Right renal cortex interstitium (tissue), 3 donors: ENCODE data around the gene IFI27L2. TPM values are rescaled to one million over a fixed set of nuclear protein-coding genes. Genes with fewer than 3 reads are reported as not detected.
"Not testable (repeated sequence)": the region's sequence is repeated elsewhere in the genome, so short reads cannot be mapped to it uniquely, and the experiment has no call there.

Source experiments
- DNase-seq, 3 donors: peaks; one replicate each; pipeline ENCODE4 v3.0.0-alpha.2; 2013; ENCODE audit warnings: low read depth in 3 of 3, low spot score in 2 of 3
- polyA plus RNA-seq, 3 donors: library from polyadenylated mRNA; unstranded; fragments of 120-200 nt; gene quantifications; one replicate each; pipeline ENCODE4 v1.2.1, GENCODE V29; 2013; ENCODE audit not compliant: insufficient read length in 3 of 3

The IFI27L2 gene, protein sequence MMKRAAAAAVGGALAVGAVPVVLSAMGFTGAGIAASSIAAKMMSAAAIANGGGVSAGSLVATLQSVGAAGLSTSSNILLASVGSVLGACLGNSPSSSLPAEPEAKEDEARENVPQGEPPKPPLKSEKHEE
- polyA plus RNA-seq = 10 to 100 TPM; 17.7 to 25.7 (median 24.2) TPM

DNA sequence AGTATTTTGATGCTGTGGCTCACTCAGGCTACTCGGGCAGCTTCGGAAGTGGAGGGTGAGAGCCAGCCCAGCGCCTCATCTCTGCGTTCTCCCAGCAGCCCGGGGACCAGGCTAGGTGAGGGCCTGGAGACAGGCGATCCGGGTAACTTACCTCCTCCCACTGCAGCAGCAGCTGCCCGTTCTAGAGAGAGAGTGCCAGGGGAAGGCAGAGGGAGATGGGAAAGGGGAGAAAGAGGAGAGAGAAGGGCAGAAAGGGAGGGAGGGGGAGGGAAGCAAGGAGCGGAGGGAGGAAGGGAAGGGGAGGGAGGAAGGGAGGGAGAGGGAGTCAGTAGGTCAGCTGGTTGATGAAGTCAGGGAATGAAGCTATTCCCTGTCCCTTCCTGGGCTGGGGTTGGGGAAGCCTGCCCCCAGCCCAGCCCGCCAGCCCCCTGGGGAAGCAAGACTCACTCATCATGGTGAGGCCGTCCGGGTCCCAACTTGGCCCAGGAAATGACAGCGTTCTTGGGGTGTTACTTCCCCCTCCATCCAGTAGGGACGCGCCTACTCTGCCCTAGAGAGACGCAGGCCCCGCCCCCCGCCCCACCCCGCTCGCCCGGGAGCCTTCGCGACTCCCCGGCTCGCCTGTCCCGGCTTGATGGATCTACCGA, at the start of gene IFI27L2:
IFI27L2 (minus strand) TSS at position 494 of the 647 bp plus-strand sequence; CDS start at position 454, 40 bp downstream.
- DNase-seq = peak in 2 of 3 donors; percentile 52 to 56

DNA sequence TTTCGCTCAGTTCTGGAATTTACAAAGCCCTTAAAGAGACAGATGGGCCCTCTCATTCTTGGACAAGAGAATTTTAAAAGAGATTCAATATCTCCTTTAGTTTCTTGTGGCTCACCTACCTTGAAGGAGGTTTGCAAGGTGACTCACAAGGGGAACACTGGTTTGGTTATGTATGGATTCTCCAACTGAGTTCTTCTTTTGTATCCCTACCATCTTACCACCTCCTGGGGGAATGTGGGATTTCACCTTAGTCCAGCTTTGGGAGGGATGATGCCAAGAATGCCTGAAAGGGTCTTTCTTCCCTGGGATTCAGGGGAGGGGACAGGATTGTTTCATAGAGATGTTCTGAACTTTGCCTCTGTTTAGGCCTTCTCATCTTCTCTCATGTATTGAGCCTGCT, 48.4 kb upstream of the IFI27L2 start:
- no peak for DNase-seq

DNA sequence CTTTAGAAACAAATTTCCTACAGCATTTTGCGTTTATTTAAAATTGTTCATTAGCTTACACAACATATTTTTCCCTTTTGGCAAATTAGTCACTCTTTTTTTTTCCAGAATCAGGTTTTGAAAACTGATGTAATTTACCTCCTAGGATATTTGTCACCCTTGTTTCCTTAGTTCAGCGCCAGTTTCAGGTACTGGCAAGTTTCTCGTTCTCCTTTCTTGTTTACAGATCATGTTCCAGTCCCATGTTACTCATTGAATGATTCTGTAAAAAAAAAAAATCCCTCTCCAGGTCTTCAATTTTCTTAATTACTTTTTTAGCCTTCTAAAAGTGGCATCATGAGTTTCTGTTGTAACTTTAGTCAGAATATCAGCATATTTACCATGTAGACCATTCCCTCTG, 47.4 kb upstream of the IFI27L2 start:
- DNase-seq = no peak

DNA sequence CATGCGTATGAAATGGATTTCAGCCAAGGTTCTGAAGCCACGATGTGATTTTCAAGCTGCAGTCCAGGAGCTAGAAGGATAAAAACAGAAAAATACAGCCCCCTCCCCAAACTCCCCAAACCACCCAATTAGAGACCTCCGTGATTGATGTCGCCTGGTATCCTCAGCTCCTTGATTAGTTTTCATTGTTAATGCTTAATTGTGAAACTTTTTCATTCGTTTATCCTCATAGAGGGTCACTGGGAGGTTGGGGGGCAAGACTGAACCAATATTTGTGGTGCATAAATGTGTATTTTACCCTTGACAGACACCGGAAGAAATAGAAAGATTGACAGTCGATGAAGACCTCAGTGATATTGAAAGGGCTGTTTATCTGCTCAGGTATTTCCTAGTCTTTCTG, 46.3 kb upstream of the IFI27L2 start:
- no peak for DNase-seq

DNA sequence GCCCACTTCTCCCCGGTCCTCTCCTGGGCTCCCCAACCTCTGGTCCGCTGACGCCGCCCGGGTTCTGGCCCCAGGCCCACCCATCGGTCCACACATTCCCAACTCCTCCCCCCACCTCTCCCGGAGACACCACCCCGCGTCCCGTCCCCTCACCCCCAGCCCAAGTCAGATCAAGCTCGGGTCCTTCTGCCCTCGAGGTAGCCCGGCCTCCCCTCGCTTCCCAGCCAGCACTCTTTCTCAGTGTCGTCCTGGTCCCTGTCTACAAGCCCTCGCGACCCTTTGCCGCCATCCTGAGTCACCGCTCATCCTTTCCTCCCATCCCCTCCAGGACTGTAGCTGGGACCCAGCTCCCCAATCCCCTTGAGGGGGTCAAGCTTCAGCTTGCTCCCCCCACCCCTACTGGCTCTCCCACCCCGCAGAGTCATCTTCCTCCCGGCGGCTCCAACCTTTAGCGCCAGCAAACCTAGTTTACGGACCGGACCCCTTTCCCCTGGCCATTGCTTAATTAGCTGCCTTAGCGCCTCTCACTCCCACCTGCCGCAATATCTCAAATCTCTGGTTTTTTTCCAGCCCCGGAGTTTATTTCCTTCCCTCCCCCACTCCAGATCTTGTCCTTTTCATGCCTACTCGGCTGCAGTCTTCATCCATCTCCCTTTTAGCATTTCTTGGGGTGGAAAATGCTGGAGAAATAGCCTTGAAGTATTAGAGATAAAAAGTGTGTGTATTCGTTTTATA, 45.8 kb upstream of the IFI27L2 start:
- no peak for DNase-seq

DNA sequence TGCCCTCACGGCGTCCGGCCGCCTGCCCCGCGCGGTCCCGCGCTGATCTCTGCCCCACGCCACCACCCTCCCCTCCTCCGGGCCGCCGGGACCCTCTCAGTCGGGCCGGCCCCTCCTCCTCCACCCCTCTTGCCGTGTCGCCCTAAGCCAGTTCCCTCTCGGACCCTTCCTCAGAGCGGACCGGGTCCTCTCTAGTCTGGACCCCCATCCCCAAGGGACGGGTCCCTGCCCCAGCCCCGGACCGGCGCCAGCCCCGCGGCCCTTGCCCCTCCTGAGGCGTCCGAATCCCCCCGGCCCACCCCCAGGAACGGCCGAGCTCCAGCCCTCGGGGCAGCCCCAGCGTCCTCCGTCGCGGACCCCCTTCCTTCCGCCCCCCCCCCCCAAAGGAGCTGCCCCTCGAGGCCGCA, 45.2 kb upstream of the IFI27L2 start:
- no peak for DNase-seq

DNA sequence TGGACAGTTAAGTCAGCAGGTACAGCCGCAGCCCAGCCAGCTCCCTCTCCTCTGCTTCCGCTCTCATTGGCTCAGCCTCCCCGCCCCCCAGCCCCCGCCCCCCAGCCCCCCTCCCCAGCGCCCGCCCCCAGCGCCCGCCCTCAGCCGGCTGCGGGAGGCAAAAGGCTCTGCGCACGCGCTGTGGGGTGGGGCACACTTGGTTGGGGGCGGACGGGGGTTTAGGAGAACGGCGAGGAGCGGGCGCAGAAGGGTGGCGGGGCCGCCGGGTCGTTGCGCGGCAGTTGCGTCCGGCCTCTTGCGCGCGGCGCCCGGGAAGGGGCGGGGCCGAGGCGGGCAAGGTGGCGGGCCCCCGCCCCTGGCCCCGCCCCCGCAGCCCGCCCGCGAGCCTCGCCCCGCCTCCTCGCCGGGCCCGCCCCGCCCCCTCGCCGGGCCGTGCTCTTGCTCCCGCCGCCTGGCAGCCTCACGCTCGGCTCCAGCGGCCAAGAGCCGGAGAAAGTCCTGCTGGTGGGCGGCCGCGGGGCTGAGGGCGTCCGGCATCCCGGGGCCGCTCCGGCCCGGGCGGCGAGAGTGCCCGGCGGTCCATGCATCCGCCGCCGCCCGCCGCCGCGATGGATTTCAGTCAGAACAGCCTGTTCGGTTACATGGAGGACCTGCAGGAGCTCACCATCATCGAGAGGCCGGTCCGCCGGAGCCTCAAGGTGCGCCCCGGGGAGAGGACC, 44.6 kb upstream of the IFI27L2 start, which contains the start of gene PPP4R4:
PPP4R4 (plus strand) TSS at position 438 of the 719 bp plus-strand sequence; CDS start at position 582, 144 bp downstream.
- DNase-seq = peak in 2 of 3 donors; percentile 66 to 68

DNA sequence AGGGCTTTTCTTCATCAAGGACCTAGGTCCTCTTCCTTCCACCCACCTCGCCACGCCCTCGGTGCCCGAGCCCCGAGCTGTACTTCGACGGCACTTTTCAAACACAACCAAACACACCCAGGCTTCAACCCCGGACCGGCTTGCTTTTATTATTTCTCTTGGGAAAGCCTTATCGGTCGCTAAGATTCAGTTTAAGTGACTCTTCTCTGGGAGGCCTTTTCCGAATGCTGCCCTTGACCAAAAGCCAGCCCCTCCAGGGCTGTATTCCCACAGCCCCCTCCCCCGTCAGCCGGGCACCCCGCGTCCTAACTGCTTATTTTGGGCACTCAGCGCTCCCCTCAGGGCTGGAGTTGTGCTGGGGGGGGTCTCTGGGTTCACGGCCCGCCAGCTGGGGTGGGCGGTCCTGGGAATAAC, 44.1 kb upstream of the IFI27L2 start:
- no peak for DNase-seq

DNA sequence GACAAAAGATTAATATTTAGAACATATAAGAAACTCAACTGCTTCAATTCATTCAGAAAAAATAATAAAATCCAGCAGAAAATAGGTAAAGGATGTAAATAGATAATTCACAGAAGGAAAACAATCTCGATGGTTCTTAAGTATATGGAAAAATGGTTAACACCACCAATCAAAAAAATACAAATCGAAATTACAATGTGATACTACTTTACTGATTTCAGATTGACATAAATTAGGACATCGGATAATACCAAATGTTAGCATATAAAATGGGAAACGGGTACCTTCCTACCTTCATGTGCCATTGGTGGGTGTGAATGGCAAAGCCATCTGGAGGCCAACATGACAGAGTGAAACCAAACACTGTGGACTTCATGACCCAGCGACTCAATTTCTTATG, 43.1 kb upstream of the IFI27L2 start:
- no peak for DNase-seq

DNA sequence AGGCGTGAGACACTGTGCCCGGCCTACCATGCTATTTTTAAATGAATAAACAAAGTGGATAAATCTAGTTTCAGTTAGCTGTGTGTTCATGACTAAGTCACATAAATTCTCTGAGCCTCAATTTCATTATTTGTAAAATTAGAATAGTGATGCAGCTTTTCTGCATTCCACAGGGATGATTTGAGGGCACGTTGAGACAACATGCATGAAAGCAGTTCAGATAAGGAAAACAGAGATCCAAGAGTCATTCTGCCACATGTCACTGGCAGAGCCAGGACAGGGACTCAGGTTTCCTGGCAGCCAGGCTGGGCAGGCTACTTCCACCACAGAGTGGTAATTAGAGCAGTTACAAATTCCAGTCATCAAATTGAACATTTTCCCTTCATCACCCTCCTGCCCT, 41.8 kb upstream of the IFI27L2 start:
- no peak for DNase-seq

DNA sequence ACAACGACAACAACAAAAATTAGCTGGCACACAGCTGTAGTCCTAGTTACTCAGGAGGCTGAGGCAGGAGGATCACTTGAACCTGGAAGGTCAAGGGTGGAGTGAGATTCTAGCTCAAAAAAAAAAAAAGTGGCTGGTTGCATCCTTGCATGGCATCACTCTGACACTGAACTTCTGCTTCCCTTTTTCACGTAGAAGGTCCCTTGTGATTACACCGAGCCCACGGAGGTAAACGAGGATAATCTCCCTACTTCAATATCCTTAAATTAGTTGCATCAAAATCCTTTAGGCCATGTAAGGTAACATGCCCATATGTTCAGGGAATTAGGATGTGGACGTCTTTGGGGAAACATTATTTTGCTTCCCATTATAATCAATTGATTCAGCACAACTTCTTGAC, 40.7 kb upstream of the IFI27L2 start:
- DNase-seq = no peak

DNA sequence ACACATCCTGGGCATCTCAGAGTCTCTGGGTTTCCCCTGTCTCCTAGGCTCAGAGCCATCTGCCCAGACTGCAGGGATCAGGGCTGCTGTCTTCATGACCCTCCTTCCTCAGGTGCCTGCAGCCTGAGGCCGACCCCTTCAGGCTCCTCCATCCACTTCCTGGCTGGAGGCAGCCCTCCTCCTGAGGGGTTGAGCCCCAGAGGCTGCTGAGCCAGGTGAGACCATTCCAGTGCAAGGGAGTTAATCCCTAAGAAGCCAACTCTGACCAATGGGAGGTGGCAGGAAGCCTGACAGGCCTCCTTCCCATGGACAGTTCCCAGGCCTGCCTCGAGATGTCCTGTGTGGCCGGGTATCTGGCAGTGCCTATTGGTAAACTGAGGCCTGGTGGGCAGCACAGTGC, 36.3 kb upstream of the IFI27L2 start:
- DNase-seq = no peak

DNA sequence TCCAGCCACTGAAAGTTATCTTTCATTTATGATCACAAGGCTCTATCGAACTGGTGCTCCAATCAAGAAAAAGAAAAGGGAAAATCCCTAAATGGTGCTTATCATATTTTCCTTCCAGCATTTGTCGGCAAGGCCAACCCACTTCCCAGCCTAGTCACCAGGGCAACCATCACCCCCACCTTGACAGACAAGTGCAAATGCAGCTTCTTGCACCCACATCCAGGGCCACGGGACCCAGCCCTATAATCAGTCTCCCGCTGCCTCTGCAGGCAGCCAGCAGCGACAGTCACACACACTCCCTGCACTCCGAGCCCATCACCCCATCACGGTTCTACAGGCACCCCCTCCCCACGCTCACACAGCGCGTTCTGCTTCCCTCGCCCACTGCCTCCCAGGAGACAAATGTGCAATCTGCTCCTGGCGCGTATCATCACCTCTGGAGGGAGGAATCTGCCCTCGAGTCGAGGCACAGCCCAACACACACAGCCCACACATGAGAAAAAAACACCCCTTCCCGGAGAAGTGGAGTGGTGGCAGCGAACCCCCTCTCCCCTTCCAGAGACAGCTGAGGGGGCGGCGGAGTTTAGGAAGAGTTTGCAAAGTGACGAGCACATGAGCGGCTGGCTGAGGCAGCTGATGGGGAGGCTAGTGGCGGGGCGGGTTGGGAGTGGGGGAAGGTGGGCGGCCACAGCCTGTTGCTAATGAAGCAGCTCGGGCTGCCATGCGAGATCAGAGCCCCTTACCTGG, 35.5 kb upstream of the IFI27L2 start:
- no peak for DNase-seq

DNA sequence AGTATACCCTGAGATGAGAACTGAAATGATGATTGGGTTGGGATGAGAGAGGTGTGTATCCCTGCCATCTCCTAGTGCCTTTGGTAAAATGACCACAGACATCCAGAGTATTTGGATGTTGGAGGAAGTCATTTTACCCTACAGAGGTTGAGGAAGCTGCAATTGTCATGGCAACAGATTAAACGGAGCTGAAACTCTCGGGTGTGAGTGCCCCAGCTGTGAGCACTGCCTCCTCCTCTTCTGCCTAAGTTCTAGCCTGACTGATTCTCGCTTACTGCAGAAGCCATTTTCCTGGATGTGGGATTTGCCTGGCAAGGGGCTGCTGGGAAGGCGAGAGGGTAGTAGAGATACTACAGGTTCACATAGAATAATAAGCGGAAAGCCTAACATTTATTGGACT, 34.4 kb upstream of the IFI27L2 start:
- DNase-seq = no peak

DNA sequence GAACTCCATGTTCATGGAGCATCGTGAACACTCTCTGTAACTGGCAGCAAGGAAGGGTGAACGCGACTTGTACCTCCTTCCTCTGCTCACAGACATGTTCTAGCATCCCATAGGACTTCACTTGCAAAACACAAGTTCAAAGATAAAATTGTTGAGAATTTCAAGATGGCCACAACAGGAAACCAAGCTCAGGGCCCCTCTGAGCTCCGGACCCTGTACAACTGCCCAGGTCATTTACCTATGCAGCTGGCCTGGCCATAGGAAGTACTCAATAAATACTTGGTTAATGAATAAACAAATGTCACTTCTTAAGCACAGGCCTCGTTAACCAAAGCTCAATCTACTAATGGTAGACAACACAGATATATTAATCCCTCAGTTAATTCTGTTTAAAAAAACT, 33.1 kb upstream of the IFI27L2 start:
- no peak for DNase-seq

DNA sequence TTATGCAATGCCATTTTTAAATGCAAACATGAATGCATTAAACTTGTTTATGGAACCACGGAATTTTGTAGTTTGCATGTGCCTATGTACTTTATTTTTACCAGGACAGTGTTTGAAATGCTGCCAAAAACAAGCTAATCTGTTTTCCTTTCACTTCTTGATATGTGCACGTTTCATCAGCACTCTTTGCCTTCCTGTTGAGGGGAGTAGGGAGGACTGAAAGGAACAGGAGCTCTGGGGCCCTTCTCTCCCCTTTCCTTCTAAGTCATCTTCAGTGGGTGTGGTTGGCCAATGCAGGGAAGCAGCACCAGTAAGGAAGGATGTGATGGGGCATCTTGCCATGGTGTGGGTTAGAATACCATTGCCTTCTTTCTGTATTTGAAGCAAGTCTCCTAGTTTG, 32.6 kb upstream of the IFI27L2 start:
- DNase-seq = no peak

DNA sequence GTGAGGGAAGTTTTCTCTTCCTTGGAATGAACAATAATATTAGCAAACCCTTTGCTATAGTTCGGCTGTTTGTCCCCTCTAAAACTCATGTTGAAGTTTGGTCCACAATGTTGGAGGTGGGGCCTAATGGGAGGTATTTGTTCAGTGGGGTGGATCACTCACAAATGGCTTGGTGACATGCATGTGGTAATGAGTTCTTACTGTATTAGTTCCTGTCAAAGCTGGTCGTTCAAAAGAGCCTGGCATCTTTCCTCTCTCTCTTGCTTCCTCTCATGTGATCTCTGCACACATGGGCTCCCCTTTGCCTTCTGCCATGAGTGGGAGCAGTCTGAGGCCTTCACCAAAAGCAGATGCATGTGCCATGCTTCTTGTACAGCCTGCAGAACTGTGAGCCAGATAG, 31.7 kb upstream of the IFI27L2 start:
- no peak for DNase-seq

DNA sequence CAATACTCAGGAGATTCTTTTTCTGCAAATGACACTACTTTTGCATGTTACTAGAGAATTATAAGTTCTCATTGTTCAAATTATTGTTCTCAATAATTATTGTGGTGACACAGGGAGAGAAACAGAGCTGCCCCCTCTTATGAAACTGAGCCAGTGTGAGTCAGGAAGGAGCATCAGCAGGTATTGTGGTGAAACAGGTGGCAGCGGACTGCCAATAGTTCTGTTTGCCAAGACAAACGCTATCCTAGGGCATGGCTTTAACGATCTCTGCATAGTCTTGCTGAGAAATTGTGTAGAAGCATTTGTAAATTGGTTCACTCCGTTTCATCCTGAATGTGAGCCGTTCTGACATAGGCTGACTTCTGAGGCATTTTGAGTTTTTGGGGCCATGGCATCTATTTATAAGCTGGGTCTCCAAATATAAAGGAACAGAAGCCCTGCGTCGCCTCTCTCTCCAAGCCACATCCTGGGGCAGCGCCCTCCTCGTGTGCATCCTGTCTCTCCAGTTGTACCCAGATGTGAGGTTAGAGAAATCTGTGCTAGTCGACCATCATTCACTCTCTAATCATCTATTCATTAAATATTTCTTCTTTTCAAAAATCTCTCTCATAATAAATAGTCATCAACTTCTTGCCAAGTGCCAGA, 29.0 kb upstream of the IFI27L2 start:
- DNase-seq = no peak

DNA sequence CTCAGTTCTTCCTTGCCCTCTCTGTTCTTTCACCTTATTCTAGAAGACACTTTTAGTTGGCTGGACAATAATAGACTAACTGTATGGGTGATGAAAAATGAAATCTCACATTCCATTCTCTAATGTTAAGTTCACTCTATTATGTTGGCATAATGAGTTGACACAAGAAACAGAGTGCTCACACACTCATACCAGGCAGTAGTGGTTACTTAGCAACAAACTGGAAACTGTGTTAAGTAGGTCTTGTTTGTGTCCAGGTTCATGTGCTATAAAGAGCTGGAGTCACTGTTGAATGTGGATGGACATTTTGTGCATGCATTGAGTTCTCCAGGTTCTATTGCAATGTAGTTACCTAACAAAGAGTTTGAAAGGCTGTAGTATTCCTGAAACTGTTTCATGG, 27.8 kb upstream of the IFI27L2 start:
- no peak for DNase-seq

DNA sequence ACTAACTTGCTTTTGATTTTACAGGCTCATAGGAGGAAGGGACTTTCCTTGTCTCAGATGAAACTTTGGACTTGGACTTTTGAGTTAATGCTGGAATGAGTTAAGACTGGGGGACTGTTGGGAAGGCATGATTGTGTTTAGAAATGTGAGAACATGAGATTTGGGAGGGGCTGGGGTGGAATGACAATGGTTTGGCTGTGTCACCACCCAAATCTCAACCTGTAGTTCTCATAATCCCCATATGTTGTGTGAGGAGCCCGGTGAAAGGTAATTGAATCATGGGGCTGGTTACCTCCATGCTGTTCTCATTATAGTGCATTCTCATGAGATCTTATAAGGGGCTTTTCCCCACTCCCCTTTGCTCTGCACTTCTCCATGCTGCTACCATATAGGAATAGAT, 26.7 kb upstream of the IFI27L2 start:
- not testable (repeated sequence) for DNase-seq
